Osteocyte (in vitro differentiated cells): ENCODE measurements around the gene PRMT2. TPM values are rescaled to one million over a fixed set of nuclear protein-coding genes. Genes with fewer than 3 reads are reported as not detected.

Experiments
- DNase-seq: peaks from one replicate; pipeline ENCODE4 v3.0.0; 2021; ENCODE audit warnings: mixed read lengths; ENCODE audit not compliant: unreplicated experiment; ENCODE audit errors: extremely low spot score
- H3K27ac Mint-ChIP-seq: one replicate; pipeline ENCODE4 v1.8.0; 2021; ENCODE audit warnings: mild to moderate bottlenecking, mixed read lengths; ENCODE audit not compliant: unreplicated experiment
- H3K27me3 Mint-ChIP-seq: one replicate; pipeline ENCODE4 v1.8.0; 2021; ENCODE audit warnings: mixed read lengths; ENCODE audit not compliant: unreplicated experiment
- H3K36me3 Mint-ChIP-seq: one replicate; pipeline ENCODE4 v1.8.0; 2021; ENCODE audit warnings: mixed read lengths; ENCODE audit not compliant: unreplicated experiment
- H3K4me1 Mint-ChIP-seq: one replicate; pipeline ENCODE4 v1.8.0; 2021; ENCODE audit warnings: mixed read lengths; ENCODE audit not compliant: unreplicated experiment
- H3K4me3 Mint-ChIP-seq: one replicate; pipeline ENCODE4 v1.8.0; 2021; ENCODE audit warnings: mild to moderate bottlenecking, moderate library complexity, mixed read lengths; ENCODE audit not compliant: unreplicated experiment
- H3K9me3 Mint-ChIP-seq: one replicate; pipeline ENCODE4 v1.8.0; 2021; ENCODE audit warnings: mixed read lengths; ENCODE audit not compliant: unreplicated experiment
- total RNA-seq: library from RNA; stranded (reverse); gene quantifications from 2 replicates; pipeline ENCODE4 v1.2.1, GENCODE V29; 2021
- TF ChIP-seq, protein P1 (sequence below): fragments of 200-600 bp; sonication (generic); IDR thresholded peaks from 2 replicates; pipeline ENCODE4 v1.5.0; 2021; ENCODE audit warnings: antibody characterized with exemption, mild to moderate bottlenecking, moderate library complexity

The PRMT2 gene
- total RNA-seq, 1 donor from 2014 or later: 115 TPM

GRCh38 chr21:46610018-46610701, 25.3 kb upstream of the PRMT2 start:
- Mint-ChIP-seq H3K36me3 (no peaks in the 10 kb centered on the region), H3K27me3 (peaks cover 14% of the 10 kb centered on the region), H3K4me3 (no peak overlapping the region), H3K27ac (no peak overlapping the region), H3K4me1 (peaks cover under 1% of the 10 kb centered on the region), H3K9me3 (peaks cover 6% of the 10 kb centered on the region)
- TF ChIP-seq, protein P1, sequence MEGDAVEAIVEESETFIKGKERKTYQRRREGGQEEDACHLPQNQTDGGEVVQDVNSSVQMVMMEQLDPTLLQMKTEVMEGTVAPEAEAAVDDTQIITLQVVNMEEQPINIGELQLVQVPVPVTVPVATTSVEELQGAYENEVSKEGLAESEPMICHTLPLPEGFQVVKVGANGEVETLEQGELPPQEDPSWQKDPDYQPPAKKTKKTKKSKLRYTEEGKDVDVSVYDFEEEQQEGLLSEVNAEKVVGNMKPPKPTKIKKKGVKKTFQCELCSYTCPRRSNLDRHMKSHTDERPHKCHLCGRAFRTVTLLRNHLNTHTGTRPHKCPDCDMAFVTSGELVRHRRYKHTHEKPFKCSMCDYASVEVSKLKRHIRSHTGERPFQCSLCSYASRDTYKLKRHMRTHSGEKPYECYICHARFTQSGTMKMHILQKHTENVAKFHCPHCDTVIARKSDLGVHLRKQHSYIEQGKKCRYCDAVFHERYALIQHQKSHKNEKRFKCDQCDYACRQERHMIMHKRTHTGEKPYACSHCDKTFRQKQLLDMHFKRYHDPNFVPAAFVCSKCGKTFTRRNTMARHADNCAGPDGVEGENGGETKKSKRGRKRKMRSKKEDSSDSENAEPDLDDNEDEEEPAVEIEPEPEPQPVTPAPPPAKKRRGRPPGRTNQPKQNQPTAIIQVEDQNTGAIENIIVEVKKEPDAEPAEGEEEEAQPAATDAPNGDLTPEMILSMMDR: no peak
- no peak for DNase-seq

DNA sequence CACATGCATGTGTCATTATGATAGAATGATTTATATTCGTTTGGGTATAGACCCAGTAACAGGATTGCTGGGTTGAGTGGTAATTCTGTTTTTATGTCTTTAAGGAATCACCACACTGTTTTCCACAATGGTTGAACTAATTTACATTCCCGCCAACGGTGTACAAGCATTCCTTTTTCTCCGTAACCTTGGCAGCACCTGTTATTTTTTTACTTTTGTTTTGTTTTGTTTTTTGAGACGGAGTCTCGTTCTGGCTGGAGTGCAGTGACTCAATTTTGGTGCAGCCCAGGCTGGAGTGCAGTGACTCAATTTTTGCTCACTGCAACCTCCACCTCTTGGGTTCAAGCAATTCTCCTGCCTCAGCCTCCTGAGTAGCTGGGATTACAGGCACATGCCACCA, 22.1 kb upstream of the PRMT2 start:
- peaks cover 10% of the 10 kb centered on the region for H3K9me3 Mint-ChIP-seq
- H3K4me3 Mint-ChIP-seq: no peak overlapping the region
- TF ChIP-seq, protein P1: no peak
- H3K27ac Mint-ChIP-seq: no peak overlapping the region
- DNase-seq: no peak
- H3K4me1 Mint-ChIP-seq: no peaks in the 10 kb centered on the region
- peaks cover 14% of the 10 kb centered on the region for H3K27me3 Mint-ChIP-seq
- no peaks in the 10 kb centered on the region for H3K36me3 Mint-ChIP-seq

- no peak overlapping the region for H3K4me3 Mint-ChIP-seq
- no peak overlapping the region for H3K27ac Mint-ChIP-seq
- H3K36me3 Mint-ChIP-seq: peaks cover 3% of the 10 kb centered on the region
- peaks cover 18% of the 10 kb centered on the region for H3K9me3 Mint-ChIP-seq
- TF ChIP-seq, protein P1: no peak
- peaks cover 14% of the 10 kb centered on the region for H3K27me3 Mint-ChIP-seq
- DNase-seq: no peak
- H3K4me1 Mint-ChIP-seq: peaks cover 15% of the 10 kb centered on the region
Observed at GRCh38 chr21:46616050-46616449, 19.4 kb upstream of the PRMT2 start.

DNA sequence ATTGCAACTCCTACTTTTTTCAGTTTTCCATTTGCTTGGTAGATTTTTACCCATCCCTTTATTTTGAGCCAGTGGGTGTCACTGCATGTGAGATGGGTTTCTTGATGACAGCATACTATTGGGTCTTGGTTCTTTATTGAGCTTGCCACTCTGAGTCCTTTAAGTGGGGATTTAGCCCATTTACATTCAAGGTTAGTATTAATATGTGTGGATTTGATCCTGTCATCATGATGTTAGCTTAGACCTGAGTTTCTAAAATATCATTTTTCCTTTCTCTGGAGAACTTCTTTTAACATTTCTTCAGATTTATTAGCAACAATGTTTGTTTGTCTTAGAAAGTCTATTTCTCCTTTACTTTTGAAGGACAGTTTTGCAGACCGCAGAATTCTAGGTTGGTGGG, 18.8 kb upstream of the PRMT2 start:
- Mint-ChIP-seq H3K9me3 (peaks cover 18% of the 10 kb centered on the region), H3K27ac (no peak overlapping the region), H3K4me1 (peaks cover 21% of the 10 kb centered on the region), H3K27me3 (peaks cover 14% of the 10 kb centered on the region), H3K4me3 (no peak overlapping the region), H3K36me3 (peaks cover 3% of the 10 kb centered on the region)
- DNase-seq: no peak
- TF ChIP-seq, protein P1: no peak

GRCh38 chr21:46617267-46618051, 18.0 kb upstream of the PRMT2 start:
- DNase-seq: no peak
- H3K4me3 Mint-ChIP-seq: no peak overlapping the region
- H3K36me3 Mint-ChIP-seq: peaks cover 3% of the 10 kb centered on the region
- no peak overlapping the region for H3K27ac Mint-ChIP-seq
- TF ChIP-seq, protein P1: no peak
- peaks cover 18% of the 10 kb centered on the region for H3K9me3 Mint-ChIP-seq
- peaks cover 29% of the 10 kb centered on the region for H3K4me1 Mint-ChIP-seq
- H3K27me3 Mint-ChIP-seq: peaks cover 14% of the 10 kb centered on the region
